HepG2 (cell line): ENCODE data around the gene TSHB. TPM values are rescaled to one million over a fixed set of nuclear protein-coding genes. Genes with fewer than 3 reads are reported as not detected.
A peak's percentile ranks its signal among the peaks of the same experiment; 100 is the strongest.

Experiments
- ATAC-seq: fragments of 200-7000 bp; cut with Tn5 transposase; 3 replicates; pipeline ENCODE4 v1.9.1; 2020; ENCODE audit warnings: mild to moderate bottlenecking, moderate library complexity
- BruUV-seq: library from RNA; stranded (reverse); fragments of 400-500 nt; replicated peaks from 2 replicates; lab custom pipeline; 2021; lab: Mats Ljungman, UMichigan
- CTCF ChIA-PET: fragments of 300-600 bp; formaldehyde crosslinking; extraction: SDS; loops from one replicate; lab custom pipeline; 2021; ENCODE audit warnings: low total read pairs, inconsistent platforms, low intra/inter-chr PET ratio; lab: Yijun Ruan, JAX
- POLR2A ChIA-PET: fragments of 350-600 bp; sonication (Branson Sonifier 250); formaldehyde crosslinking; loops from one replicate; lab custom pipeline; 2020; ENCODE audit warnings: antibody characterized with exemption, inconsistent platforms; lab: Yijun Ruan, JAX
- DNase-seq: peaks from one replicate; pipeline ENCODE4 v3.0.0-alpha.2; 2015; ENCODE audit warnings: low spot score
- FAIRE-seq: peaks from 3 replicates; lab custom pipeline; 2011; peaks lifted over from hg19 to GRCh38; lab: Jason Lieb, UNC
- H2AFZ ChIP-seq: one replicate; pipeline ENCODE4 v1.6.1; 2011; ENCODE audit warnings: low read length, inconsistent platforms
- H3K27ac ChIP-seq: fragments of 300-600 bp; 3 replicates; pipeline ENCODE4 v1.8.0; 2011; ENCODE audit warnings: mixed run types, mild to moderate bottlenecking, mixed read lengths, low read length, inconsistent platforms; ENCODE audit not compliant: insufficient read depth; ENCODE audit errors: extremely low read length
- H3K27me3 ChIP-seq, 2 experiments: fragments of 200-600 bp in 1 of 2; 2 replicates in 1 of 2; 3 replicates in 1 of 2; pipeline versions ENCODE4 v1.6.0 to v1.8.0; 2011; ENCODE audit warnings: low read length in 2 of 2, mild to moderate bottlenecking in 2 of 2, moderate library complexity in 2 of 2, inconsistent platforms in 1 of 2; ENCODE audit not compliant: insufficient read depth in 2 of 2, control insufficient read depth in 1 of 2
- H3K36me3 ChIP-seq, 2 experiments: fragments of 200-600 bp in 1 of 2; replicated peaks in 1 of 2; 2 replicates in 1 of 2; 3 replicates in 1 of 2; pipeline versions ENCODE4 v1.5.1 to v1.8.0; 2011; ENCODE audit warnings: low read length in 2 of 2, inconsistent platforms in 1 of 2; ENCODE audit not compliant: insufficient read depth in 2 of 2, control insufficient read depth in 1 of 2
- H3K4me1 ChIP-seq: 2 replicates; pipeline ENCODE4 v1.5.1; 2012; ENCODE audit warnings: low read length, inconsistent platforms; ENCODE audit not compliant: insufficient read depth
- H3K4me2 ChIP-seq: 2 replicates; pipeline ENCODE4 v1.6.0; 2011; ENCODE audit warnings: low read depth, low read length, inconsistent platforms
- H3K4me3 ChIP-seq, 3 experiments: fragments of 200-600 bp in 1 of 3; sonication (generic), shearing (Covaris generic) in 1 of 3; replicated peaks in 1 of 3; 2 replicates each; pipeline ENCODE4 v1.5.1; 2011 to 2016; ENCODE audit warnings: low read length in 3 of 3, inconsistent platforms in 2 of 3, low read depth in 2 of 3, mild to moderate bottlenecking in 2 of 3, control low read depth in 1 of 3, mixed read lengths in 1 of 3; ENCODE audit not compliant: insufficient read depth in 1 of 3
- H3K79me2 ChIP-seq: one replicate; pipeline ENCODE4 v1.6.1; 2011; ENCODE audit warnings: low read length, inconsistent platforms; ENCODE audit not compliant: insufficient read depth
- H3K9ac ChIP-seq: 2 replicates; pipeline ENCODE4 v1.6.0; 2011; ENCODE audit warnings: mild to moderate bottlenecking, low read depth, low read length, inconsistent platforms; ENCODE audit not compliant: insufficient read depth
- H3K9me3 ChIP-seq: 2 replicates; pipeline ENCODE4 v1.5.1; 2012; ENCODE audit warnings: mild to moderate bottlenecking, low read length
- H4K20me1 ChIP-seq: 2 replicates; pipeline ENCODE4 v1.6.0; 2011; ENCODE audit warnings: inconsistent platforms, mild to moderate bottlenecking, low read length, moderate library complexity; ENCODE audit not compliant: insufficient read depth
- CENPT ChIP-seq: sonication (generic); formaldehyde crosslinking; IDR thresholded peaks from 2 replicates; pipeline ENCODE4 v1.8.0; 2022; ENCODE audit warnings: low read depth, mild to moderate bottlenecking, moderate library complexity, missing genetic modification reagents
- CREM ChIP-seq, 2 experiments: sonication (generic) in 1 of 2; formaldehyde crosslinking in 1 of 2; IDR thresholded peaks; 2 replicates each; pipeline versions ENCODE4 v1.4.0 to v1.6.1; 2016 to 2020; ENCODE audit warnings: antibody characterized with exemption in 1 of 2, mild to moderate bottlenecking in 1 of 2, missing genetic modification reagents in 1 of 2
- ISX ChIP-seq: sonication (generic); formaldehyde crosslinking; conservative IDR thresholded peaks from 2 replicates; pipeline ENCODE4 v1.5.0; 2020; ENCODE audit warnings: missing genetic modification reagents
- SMAD1 ChIP-seq: sonication (generic); formaldehyde crosslinking; IDR thresholded peaks from 2 replicates; pipeline ENCODE4 v1.4.0; 2020; ENCODE audit warnings: missing genetic modification reagents, low read depth, mild to moderate bottlenecking, borderline replicate concordance
- SNRNP70 ChIP-seq: fragments of 200-400 bp; formaldehyde crosslinking; IDR thresholded peaks from 2 replicates; pipeline ENCODE4 v1.6.1; 2017; ENCODE audit warnings: mild to moderate bottlenecking, low read depth, low read length, moderate library complexity
- TAF1 ChIP-seq: sonication (generic); formaldehyde crosslinking; IDR thresholded peaks from 2 replicates; pipeline ENCODE4 v1.4.0; 2020; ENCODE audit warnings: missing genetic modification reagents
- ZNF101 ChIP-seq: sonication (generic); formaldehyde crosslinking; IDR thresholded peaks from 2 replicates; pipeline ENCODE4 v1.4.0; 2020; ENCODE audit warnings: mild to moderate bottlenecking, low read depth, missing genetic modification reagents, borderline replicate concordance
- ZNF282 ChIP-seq: fragments of 450-650 bp; IDR thresholded peaks from 2 replicates; pipeline ENCODE4 v1.6.1; 2018; ENCODE audit not compliant: partially characterized antibody
- ZNF337 ChIP-seq: sonication (generic); formaldehyde crosslinking; IDR thresholded peaks from 2 replicates; pipeline ENCODE4 v1.5.1; 2020; ENCODE audit warnings: missing genetic modification reagents, low read depth, mild to moderate bottlenecking, borderline replicate concordance
- ZNF33A ChIP-seq: sonication (generic); formaldehyde crosslinking; IDR thresholded peaks from 2 replicates; pipeline ENCODE4 v1.5.1; 2020; ENCODE audit warnings: missing genetic modification reagents, mild to moderate bottlenecking, moderate library complexity, borderline replicate concordance
- WGBS: methylation state at CpG from one replicate; pipeline ENCODE4 v1.1.6; 2017; ENCODE audit warnings: low lambda C conversion rate; 5-methylcytosine and 5-hydroxymethylcytosine counted together
- in situ Hi-C: cut with HindIII; loops from 2 replicates; pipeline ENCODE4 v1.10.0; 2017; ENCODE audit warnings: low pct_unique_long_range_greater_than_20kb; ENCODE audit not compliant: extremely low pct_ligation_motif_present
- intact Hi-C: fragments of 100-400 bp; cut with micrococcal nuclease; formaldehyde crosslinking; loops from one replicate; pipeline ENCODE4 v1.10.0; 2022; ENCODE audit not compliant: unreplicated experiment
- polyA plus RNA-seq, 8 experiments: library from polyadenylated mRNA; depleted of rRNA in 3 of 8; stranded (reverse) in 7 of 8; unstranded in 1 of 8; fragments of >200 nt; fragmentation: Illumina TruSeq in 4 of 8; extraction: Trizol in 4 of 8; gene quantifications; 2 replicates each; pipeline versions ENCODE4 v1.2.1 to v1.2.3, GENCODE V29; 2011 to 2016; ENCODE audit warnings: low read depth in 4 of 8, missing spikeins in 1 of 8, mixed read lengths in 1 of 8; ENCODE audit not compliant: insufficient read depth in 1 of 8
- total RNA-seq, 5 experiments: library from RNA; depleted of rRNA; stranded (reverse); fragments of >200 nt; fragmentation: Illumina TruSeq; extraction: Trizol; gene quantifications; 2 replicates each; pipeline ENCODE4 v1.2.3, GENCODE V29; 2016; ENCODE audit warnings: low read depth in 1 of 5
- TF ChIP-seq, protein P1 (sequence below): sonication (generic); formaldehyde crosslinking; IDR thresholded peaks from 2 replicates; pipeline ENCODE4 v1.4.0; 2020; ENCODE audit warnings: missing genetic modification reagents
- TF ChIP-seq, protein P2 (sequence below): sonication (generic); formaldehyde crosslinking; IDR thresholded peaks from 2 replicates; pipeline ENCODE4 v1.4.0; 2020; ENCODE audit warnings: mild to moderate bottlenecking, missing genetic modification reagents
- TF ChIP-seq, protein P3 (sequence below): sonication (generic); formaldehyde crosslinking; IDR thresholded peaks from 2 replicates; pipeline ENCODE4 v1.8.0; 2022; ENCODE audit warnings: missing genetic modification reagents, mild to moderate bottlenecking, moderate library complexity, borderline replicate concordance
- TF ChIP-seq, protein P4 (sequence below): sonication (generic); formaldehyde crosslinking; IDR thresholded peaks from 2 replicates; pipeline ENCODE4 v1.9.0; 2022; ENCODE audit warnings: missing genetic modification reagents, mild to moderate bottlenecking, borderline replicate concordance

Gene TSHB
- total and polyA plus RNA-seq, 2 of the 13 experiments (the other 11 are each of a cell fraction or from before 2014, with no cell fraction given), result not detected

DNA sequence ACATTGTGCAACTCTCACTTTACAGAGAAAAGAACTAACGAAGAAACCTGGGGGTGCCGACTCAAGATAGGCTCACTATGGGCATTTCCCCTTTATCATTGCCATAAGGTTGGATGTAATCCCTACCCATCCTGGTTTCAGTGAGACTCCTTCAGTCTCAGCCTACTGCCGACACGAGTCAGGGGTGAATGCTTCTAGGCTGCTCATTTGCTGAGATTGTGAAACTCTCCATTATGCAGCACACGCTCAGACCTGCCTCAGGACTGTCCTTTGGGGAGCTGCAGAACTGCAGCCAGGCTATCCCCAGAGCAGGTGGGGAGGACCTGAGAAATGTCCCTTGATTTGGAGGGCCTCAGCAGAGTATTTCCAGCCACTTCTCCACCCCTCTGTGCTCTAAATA, 22.2 kb downstream of the TSHB start:
- H3K27ac ChIP-seq, result no peak overlapping the region
- no TSS peak for BruUV-seq
- H4K20me1 ChIP-seq, result no peaks in the 10 kb centered on the region
- H3K79me2 ChIP-seq, result no peaks in the 10 kb centered on the region
- H3K4me1 ChIP-seq, result no peaks in the 10 kb centered on the region
- in situ Hi-C loops, result no loop called here
- H3K4me3 ChIP-seq, result no peak overlapping the region
- intact Hi-C loops, result loop anchor here (2.0 kb wide), 1 partner anchor 73 kb away; no protein-coding TSS in a partner anchor
- no peak overlapping the region for H3K4me2 ChIP-seq
- no peak overlapping the region for H3K9ac ChIP-seq
- ChIA-PET CTCF (interaction anchor here (2.1 kb wide), 1 partner anchor 72 kb away, joined by 17 read pairs; no protein-coding TSS in a partner anchor), POLR2A (no interaction called here)
- FAIRE-seq (no peak), DNase-seq (no peak), ATAC-seq (peak; percentile 34; the same call in 1 of the 3 replicates)
- H3K36me3 ChIP-seq, result no peaks in the 10 kb centered on the region
- no peak overlapping the region for H2AFZ ChIP-seq
- H3K9me3 ChIP-seq, result no peaks in the 10 kb centered on the region
- H3K27me3 ChIP-seq, result peaks cover 0 to 11% of the 10 kb centered on the region in 2 experiments; a peak in 1 of 5 replicates
- 25% methylated on average over 4 of the region's 5 CpGs for WGBS
- TF ChIP-seq, protein P1, sequence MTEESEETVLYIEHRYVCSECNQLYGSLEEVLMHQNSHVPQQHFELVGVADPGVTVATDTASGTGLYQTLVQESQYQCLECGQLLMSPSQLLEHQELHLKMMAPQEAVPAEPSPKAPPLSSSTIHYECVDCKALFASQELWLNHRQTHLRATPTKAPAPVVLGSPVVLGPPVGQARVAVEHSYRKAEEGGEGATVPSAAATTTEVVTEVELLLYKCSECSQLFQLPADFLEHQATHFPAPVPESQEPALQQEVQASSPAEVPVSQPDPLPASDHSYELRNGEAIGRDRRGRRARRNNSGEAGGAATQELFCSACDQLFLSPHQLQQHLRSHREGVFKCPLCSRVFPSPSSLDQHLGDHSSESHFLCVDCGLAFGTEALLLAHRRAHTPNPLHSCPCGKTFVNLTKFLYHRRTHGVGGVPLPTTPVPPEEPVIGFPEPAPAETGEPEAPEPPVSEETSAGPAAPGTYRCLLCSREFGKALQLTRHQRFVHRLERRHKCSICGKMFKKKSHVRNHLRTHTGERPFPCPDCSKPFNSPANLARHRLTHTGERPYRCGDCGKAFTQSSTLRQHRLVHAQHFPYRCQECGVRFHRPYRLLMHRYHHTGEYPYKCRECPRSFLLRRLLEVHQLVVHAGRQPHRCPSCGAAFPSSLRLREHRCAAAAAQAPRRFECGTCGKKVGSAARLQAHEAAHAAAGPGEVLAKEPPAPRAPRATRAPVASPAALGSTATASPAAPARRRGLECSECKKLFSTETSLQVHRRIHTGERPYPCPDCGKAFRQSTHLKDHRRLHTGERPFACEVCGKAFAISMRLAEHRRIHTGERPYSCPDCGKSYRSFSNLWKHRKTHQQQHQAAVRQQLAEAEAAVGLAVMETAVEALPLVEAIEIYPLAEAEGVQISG (CRISPR knock-in tag), result no peak
- TF ChIP-seq ZNF337 (CRISPR knock-in tag) (no peak), CREM (IDR thresholded peaks at IDR 0.05) (no peak), CREM (CRISPR knock-in tag; IDR thresholded peaks at IDR 0.05) (no peak), ZNF101 (CRISPR knock-in tag) (no peak), TAF1 (CRISPR knock-in tag) (no peak), ZNF282 (no peak), ISX (CRISPR knock-in tag) (no peak), CENPT (CRISPR knock-in tag) (no peak), SNRNP70 (no peak), ZNF33A (CRISPR knock-in tag) (no peak), SMAD1 (CRISPR knock-in tag) (no peak)
- TF ChIP-seq, protein P2, sequence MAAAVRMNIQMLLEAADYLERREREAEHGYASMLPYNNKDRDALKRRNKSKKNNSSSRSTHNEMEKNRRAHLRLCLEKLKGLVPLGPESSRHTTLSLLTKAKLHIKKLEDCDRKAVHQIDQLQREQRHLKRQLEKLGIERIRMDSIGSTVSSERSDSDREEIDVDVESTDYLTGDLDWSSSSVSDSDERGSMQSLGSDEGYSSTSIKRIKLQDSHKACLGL (CRISPR knock-in tag), result no peak
- TF ChIP-seq, protein P3, sequence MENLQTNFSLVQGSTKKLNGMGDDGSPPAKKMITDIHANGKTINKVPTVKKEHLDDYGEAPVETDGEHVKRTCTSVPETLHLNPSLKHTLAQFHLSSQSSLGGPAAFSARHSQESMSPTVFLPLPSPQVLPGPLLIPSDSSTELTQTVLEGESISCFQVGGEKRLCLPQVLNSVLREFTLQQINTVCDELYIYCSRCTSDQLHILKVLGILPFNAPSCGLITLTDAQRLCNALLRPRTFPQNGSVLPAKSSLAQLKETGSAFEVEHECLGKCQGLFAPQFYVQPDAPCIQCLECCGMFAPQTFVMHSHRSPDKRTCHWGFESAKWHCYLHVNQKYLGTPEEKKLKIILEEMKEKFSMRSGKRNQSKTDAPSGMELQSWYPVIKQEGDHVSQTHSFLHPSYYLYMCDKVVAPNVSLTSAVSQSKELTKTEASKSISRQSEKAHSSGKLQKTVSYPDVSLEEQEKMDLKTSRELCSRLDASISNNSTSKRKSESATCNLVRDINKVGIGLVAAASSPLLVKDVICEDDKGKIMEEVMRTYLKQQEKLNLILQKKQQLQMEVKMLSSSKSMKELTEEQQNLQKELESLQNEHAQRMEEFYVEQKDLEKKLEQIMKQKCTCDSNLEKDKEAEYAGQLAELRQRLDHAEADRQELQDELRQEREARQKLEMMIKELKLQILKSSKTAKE (CRISPR knock-in tag), result no peak
- TF ChIP-seq, protein P4, sequence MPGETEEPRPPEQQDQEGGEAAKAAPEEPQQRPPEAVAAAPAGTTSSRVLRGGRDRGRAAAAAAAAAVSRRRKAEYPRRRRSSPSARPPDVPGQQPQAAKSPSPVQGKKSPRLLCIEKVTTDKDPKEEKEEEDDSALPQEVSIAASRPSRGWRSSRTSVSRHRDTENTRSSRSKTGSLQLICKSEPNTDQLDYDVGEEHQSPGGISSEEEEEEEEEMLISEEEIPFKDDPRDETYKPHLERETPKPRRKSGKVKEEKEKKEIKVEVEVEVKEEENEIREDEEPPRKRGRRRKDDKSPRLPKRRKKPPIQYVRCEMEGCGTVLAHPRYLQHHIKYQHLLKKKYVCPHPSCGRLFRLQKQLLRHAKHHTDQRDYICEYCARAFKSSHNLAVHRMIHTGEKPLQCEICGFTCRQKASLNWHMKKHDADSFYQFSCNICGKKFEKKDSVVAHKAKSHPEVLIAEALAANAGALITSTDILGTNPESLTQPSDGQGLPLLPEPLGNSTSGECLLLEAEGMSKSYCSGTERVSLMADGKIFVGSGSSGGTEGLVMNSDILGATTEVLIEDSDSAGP, result no peak
